ENCODE measurements around the gene DTNA.

The DTNA gene

DNA sequence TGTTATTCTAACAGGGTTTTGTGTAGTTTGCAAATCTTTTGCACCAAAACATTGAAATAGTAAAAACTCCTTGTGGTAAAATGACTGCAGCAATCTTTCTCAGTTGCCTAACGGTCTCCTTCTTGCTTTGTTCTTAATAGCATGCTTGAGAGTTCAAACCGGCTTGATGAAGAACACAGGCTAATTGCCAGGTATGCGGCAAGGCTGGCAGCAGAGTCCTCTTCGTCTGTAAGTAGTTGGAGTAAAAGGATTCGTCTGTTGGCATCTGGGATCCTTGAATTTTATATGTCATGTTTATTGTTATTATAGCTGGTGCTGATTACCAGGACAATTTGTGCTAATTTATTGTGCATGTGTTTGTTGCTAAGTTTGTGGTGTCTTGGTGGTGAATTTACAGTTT is 138.1 kb downstream of the DTNA start:
- Histone ChIP-seq H3K27me3 (ENCODE audit: control insufficient read depth, low read length) (peaks cover 9% of the 10 kb centered on the region; the same call in 1 of the 2 replicates), H3K79me2 (ENCODE audit: control insufficient read depth, low read length) (no peaks in the 10 kb centered on the region), H3K36me3 (ENCODE audit: control insufficient read depth, low read length) (no peaks in the 10 kb centered on the region), H3K4me3 (ENCODE audit: low read length) (no peak overlapping the region), H3K9me2 (replicated peaks; ENCODE audit: control insufficient read depth, low read length) (no peaks in the 10 kb centered on the region), H3K9me3 (ENCODE audit: control insufficient read depth, insufficient read depth, low read length) (peaks cover 3% of the 10 kb centered on the region), H3K4me1 (ENCODE audit: control insufficient read depth, low read length) (no peaks in the 10 kb centered on the region), H3K27ac (ENCODE audit: low read depth, low read length) (no peak overlapping the region), H3K4me2 (ENCODE audit: low read length) (no peak overlapping the region), H4K20me1 (ENCODE audit: control insufficient read depth, insufficient read depth, low read depth, low read length) (no peaks in the 10 kb centered on the region), H3F3A (ENCODE audit: control insufficient read depth, insufficient read depth) (no peaks in the 10 kb centered on the region)
- TF ChIP-seq EZH2phosphoT487 (IDR thresholded peaks at IDR 0.05; ENCODE audit: borderline replicate concordance, low read length) = no peak
- TF ChIP-seq, protein P1, sequence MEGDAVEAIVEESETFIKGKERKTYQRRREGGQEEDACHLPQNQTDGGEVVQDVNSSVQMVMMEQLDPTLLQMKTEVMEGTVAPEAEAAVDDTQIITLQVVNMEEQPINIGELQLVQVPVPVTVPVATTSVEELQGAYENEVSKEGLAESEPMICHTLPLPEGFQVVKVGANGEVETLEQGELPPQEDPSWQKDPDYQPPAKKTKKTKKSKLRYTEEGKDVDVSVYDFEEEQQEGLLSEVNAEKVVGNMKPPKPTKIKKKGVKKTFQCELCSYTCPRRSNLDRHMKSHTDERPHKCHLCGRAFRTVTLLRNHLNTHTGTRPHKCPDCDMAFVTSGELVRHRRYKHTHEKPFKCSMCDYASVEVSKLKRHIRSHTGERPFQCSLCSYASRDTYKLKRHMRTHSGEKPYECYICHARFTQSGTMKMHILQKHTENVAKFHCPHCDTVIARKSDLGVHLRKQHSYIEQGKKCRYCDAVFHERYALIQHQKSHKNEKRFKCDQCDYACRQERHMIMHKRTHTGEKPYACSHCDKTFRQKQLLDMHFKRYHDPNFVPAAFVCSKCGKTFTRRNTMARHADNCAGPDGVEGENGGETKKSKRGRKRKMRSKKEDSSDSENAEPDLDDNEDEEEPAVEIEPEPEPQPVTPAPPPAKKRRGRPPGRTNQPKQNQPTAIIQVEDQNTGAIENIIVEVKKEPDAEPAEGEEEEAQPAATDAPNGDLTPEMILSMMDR (IDR thresholded peaks at IDR 0.05; ENCODE audit: low read depth, low read length, poor library complexity, severe bottlenecking) = no peak

DNA sequence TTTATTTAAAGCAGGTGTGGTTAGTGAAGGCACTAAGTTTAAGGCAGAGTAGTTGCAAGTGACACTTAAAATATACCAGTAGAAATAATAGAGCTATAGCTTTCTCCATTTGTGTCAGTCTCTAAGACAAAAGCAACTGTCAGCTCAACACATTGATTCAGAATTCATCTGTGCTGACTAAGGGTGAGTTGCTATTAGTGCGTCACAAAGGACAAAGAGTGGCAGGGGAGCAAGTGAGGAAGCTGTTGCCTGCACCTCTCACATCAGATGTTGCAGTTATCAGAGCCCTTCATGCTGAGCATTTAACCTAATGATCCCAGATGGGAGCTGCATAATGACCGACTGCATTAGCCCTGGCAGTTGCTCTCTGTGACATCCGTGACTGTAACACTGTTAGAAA is 138.6 kb downstream of the DTNA start:
- no peaks in the 10 kb centered on the region for H3K4me1 ChIP-seq (ENCODE audit: control insufficient read depth, low read length)
- H3K4me3 ChIP-seq (ENCODE audit: low read length) = no peak overlapping the region
- H3F3A ChIP-seq (ENCODE audit: control insufficient read depth, insufficient read depth) = no peaks in the 10 kb centered on the region
- peaks cover 9% of the 10 kb centered on the region; the same call in 1 of the 2 replicates for H3K27me3 ChIP-seq (ENCODE audit: control insufficient read depth, low read length)
- no peaks in the 10 kb centered on the region for H3K79me2 ChIP-seq (ENCODE audit: control insufficient read depth, low read length)
- no peak overlapping the region for H3K4me2 ChIP-seq (ENCODE audit: low read length)
- H3K9me2 ChIP-seq (replicated peaks; ENCODE audit: control insufficient read depth, low read length) = no peaks in the 10 kb centered on the region
- no peaks in the 10 kb centered on the region for H3K36me3 ChIP-seq (ENCODE audit: control insufficient read depth, low read length)
- no peaks in the 10 kb centered on the region for H4K20me1 ChIP-seq (ENCODE audit: control insufficient read depth, insufficient read depth, low read depth, low read length)
- TF ChIP-seq EZH2phosphoT487 (IDR thresholded peaks at IDR 0.05; ENCODE audit: borderline replicate concordance, low read length) = no peak
- TF ChIP-seq, protein P1 (IDR thresholded peaks at IDR 0.05; ENCODE audit: low read depth, low read length, poor library complexity, severe bottlenecking) = no peak
- H3K27ac ChIP-seq (ENCODE audit: low read depth, low read length) = no peak overlapping the region
- peaks cover 3% of the 10 kb centered on the region for H3K9me3 ChIP-seq (ENCODE audit: control insufficient read depth, insufficient read depth, low read length)

DNA sequence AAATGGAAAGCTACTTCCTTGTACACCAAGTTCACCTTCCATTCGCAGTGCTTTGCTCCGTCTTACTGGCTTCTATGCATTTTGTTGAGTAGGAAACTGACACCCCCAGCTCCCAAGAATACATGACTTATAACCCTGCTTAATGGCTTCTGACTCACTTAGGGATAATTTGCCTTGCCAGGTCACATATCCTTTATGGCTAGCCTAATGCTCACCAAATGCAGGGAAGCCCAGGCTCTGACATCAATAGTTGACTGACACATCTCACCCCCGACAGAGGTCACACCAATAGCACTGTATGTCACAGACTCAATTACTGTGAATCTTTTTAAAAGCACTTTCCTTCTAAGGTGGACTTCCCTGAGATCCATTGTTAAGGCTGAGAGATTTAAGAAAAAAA is 147.2 kb downstream of the DTNA start:
- Histone ChIP-seq H3K4me2 (ENCODE audit: low read length) (no peak overlapping the region), H3K9me2 (replicated peaks; ENCODE audit: control insufficient read depth, low read length) (no peaks in the 10 kb centered on the region), H3K27me3 (ENCODE audit: control insufficient read depth, low read length) (peaks cover 4% of the 10 kb centered on the region; the same call in 1 of the 2 replicates), H3F3A (ENCODE audit: control insufficient read depth, insufficient read depth) (no peaks in the 10 kb centered on the region), H3K79me2 (ENCODE audit: control insufficient read depth, low read length) (no peaks in the 10 kb centered on the region), H3K4me1 (ENCODE audit: control insufficient read depth, low read length) (no peaks in the 10 kb centered on the region), H3K36me3 (ENCODE audit: control insufficient read depth, low read length) (no peaks in the 10 kb centered on the region), H3K27ac (ENCODE audit: low read depth, low read length) (no peak overlapping the region), H3K9me3 (ENCODE audit: control insufficient read depth, insufficient read depth, low read length) (no peaks in the 10 kb centered on the region), H4K20me1 (ENCODE audit: control insufficient read depth, insufficient read depth, low read depth, low read length) (no peaks in the 10 kb centered on the region), H3K4me3 (ENCODE audit: low read length) (no peak overlapping the region)
- TF ChIP-seq EZH2phosphoT487 (IDR thresholded peaks at IDR 0.05; ENCODE audit: borderline replicate concordance, low read length) = no peak
- TF ChIP-seq, protein P1 (IDR thresholded peaks at IDR 0.05; ENCODE audit: low read depth, low read length, poor library complexity, severe bottlenecking) = no peak

Measured in DOHH2 (cell line).